Superior temporal gyrus (tissue), 1 donor: ENCODE measurements around the gene IPO9.
"Not testable (repeated sequence)": the region's sequence is repeated elsewhere in the genome, so short reads cannot be mapped to it uniquely, and the experiment has no call there.

ENCODE experiments used
- DNase-seq: peaks from one replicate; pipeline ENCODE4 v3.0.0-alpha.2; 2016; ENCODE audit errors: extremely low spot score

Gene IPO9

DNA sequence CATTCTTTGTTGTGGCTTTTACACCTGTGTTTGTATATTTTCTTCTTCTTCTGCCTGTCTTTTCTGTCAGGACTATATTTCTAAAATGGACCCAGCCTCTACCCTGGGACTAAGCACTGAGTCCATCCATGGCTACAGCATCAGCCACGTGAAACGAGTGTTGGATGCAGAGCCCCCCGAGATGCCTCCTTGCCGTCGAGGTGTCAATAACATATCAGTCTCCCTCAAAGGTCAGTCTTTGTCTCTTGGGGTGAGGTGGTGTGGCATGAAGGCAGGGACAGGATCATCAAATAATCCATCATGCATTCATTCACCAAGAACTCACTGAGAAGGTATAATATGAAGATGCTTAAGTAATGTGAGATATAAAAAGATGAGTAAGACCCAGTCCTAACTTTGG is 19.1 kb upstream of the IPO9 start:
- no peak for DNase-seq

DNA sequence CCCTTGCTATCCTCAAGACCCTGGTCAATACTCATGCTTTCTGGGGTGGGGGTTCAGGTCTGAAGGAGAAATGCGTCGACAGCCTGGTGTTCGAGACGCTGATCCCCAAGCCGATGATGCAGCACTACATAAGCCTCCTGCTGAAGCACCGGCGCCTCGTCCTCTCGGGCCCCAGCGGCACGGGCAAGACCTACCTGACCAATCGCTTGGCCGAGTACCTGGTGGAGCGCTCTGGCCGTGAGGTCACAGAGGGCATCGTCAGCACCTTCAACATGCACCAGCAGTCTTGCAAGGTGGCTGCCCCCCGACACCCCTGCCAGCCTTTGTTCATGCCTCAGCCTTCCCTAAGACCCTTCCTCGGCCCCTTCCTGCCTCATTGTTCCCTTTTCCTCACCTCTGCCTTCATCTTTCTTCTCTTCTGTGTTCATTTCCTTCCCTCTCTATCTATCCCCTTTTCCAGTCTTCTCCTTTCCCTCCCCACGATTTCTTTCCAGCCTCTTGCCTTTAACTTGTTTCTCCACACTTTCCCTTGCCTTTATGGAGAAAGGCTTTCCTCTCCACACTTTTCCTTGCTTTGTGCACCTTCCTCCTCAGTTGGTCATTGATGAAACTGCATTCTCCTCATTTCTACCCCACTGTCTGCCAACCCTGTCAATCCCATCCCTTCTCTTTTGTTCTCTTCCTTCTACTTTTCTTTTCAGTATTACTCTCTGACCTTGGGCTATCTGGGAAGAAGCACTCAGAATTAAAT is 18.3 kb upstream of the IPO9 start:
- DNase-seq = no peak

DNA sequence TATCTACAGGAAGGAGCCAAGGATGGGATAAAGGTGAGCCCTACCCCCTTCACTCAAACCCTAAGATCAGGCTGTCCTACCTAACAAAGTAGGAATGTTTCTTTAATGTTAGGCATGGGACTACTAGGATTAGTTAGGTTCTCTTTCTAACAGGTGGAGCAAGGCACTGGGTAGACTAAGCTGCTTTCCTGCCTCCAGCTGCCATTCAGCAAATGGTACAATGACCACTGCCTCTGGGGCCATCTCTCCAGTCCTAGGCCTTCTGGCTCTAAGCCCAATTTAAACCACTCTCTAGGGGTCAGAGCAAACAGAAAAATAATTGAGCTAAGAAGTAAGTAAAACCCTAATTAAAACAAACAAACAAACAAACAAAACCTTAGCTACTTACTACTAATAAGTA is 15.7 kb upstream of the IPO9 start:
- no peak for DNase-seq

- no peak for DNase-seq
Observed at GRCh38 chr1:201816309-201816854, 12.6 kb upstream of the IPO9 start.

- no peak for DNase-seq
Observed at GRCh38 chr1:201818971-201819750, 9.8 kb upstream of the IPO9 start.

DNA sequence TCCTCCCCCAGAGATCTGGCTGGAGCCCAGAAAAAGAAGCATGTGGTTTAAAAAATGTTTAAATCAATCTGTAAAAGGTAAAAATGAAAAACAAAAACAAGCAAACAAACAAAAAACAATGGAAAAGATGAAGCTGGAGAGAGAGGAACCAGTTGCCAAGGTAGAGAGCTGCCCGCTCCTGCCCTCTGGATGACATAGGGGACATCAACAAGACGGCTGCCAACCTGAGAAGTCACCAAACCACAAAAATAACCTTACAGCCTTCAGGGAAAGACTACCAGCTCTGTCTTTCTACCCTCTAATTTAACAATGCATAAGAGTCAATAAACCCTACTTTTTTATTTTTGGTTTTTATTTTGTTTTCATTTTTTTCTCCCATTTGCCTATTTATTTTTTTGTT is 8.5 kb upstream of the IPO9 start:
- no peak for DNase-seq

GRCh38 chr1:201825245-201825644 is 3.7 kb upstream of the IPO9 start:
- DNase-seq = no peak

- no peak for DNase-seq
Observed at GRCh38 chr1:201826830-201827229, 2.1 kb upstream of the IPO9 start.

- DNase-seq = no peak
Observed at GRCh38 chr1:201827321-201828216, 1.4 kb upstream of the IPO9 start.

- no peak for DNase-seq
Observed at GRCh38 chr1:201828217-201828819, 639 bp upstream of the IPO9 start.

GRCh38 chr1:201831371-201831770 is 2.4 kb downstream of the IPO9 start:
- no peak for DNase-seq

DNA sequence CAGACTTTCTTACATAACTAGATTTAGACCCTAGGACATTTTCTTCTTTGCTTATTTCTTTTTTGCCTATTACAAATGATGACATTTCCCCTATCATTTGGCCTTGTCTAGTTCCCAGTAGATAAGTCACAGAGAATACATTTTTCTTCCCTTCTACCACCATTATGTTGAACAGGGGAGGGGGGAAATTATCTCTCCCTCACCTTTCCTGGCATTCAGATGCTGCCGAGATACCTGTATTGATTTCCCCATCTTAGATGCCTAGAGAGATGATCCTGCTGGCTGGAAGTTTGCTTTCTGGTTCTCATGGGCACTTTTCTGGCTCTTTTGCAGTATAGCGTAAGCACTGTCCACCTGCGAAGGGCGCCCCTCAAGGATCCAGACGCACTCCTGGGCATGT is 5.7 kb downstream of the IPO9 start:
- DNase-seq = no peak

DNA sequence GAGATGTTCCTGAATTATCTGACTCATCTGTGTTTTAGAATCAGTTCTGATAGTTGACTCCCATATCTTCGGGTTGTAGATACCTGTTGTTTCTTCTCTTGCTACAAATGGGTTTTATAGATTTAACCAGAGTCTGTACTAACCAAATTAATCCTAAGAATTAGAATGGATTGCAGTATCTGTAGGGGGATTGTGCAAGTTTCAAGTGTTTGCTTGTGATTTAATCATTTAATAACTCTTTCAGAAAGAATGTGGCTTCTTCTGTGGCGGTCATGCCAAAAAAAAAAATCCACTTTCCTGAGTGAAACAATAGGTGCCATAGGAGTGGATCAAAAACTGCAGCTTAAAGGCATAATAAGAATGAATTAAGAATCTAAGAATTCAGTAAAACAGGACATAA is 9.4 kb downstream of the IPO9 start:
- no peak for DNase-seq

GRCh38 chr1:201839089-201839488 is 10.1 kb downstream of the IPO9 start:
- DNase-seq = not testable (repeated sequence)

GRCh38 chr1:201840055-201840454 is 11.1 kb downstream of the IPO9 start:
- DNase-seq = no peak

- DNase-seq = no peak
Observed at GRCh38 chr1:201840490-201840889, 11.5 kb downstream of the IPO9 start.

DNA sequence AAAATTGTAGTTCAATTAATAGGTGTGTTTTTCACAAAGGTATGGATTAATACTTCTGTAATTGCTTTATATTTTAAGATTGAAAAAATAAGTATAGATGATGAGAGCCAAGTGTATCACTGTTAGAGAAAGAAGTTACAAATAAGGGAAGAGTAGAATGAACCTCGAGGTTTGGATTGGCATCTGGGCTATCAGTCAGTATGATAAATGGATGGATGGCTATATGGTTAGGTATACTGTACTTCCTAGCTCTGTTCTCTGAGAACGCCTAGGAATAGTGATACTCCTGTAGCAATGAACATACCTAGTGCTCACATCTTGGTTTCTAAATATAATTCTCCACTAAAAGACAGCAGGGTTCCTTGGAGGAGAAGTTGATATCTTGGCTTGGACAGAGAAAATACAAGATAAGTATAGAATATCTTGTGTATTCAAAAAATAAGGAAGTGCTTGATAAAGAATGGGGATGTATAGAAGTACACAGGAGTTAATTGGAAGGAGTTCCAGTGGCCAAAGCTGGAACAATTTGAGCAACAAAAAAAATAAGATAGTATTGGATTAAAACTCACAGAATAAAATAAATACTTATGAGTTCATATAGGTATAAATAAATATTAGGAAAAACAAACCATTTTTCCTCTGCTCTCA is 12.4 kb downstream of the IPO9 start:
- DNase-seq = no peak

DNA sequence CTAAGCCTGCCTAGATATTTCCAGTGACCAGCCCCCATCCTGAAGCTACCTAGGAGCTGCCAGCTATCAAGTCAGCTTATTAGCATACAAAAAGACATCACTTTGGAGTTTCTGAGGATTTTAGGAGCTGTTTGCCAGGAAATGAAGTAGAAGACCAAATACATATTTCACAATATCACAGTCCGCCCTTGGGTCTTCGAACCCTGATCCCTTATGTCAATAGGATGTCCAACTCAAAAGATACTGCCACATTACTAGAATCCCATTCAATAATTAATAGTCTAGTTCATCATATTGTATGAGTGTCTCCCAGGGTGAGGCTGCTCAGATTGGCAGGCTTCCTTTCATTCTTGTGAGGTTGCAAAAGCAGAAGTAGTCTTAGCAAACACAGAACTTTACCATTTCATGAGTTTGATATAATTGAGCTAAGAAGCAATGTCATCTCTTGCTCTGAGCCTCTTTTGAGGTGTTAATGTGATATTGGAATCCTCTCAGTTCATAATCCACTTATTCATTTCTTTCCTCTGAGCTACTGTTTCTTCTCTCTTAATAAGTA is 13.6 kb downstream of the IPO9 start:
- no peak for DNase-seq

DNA sequence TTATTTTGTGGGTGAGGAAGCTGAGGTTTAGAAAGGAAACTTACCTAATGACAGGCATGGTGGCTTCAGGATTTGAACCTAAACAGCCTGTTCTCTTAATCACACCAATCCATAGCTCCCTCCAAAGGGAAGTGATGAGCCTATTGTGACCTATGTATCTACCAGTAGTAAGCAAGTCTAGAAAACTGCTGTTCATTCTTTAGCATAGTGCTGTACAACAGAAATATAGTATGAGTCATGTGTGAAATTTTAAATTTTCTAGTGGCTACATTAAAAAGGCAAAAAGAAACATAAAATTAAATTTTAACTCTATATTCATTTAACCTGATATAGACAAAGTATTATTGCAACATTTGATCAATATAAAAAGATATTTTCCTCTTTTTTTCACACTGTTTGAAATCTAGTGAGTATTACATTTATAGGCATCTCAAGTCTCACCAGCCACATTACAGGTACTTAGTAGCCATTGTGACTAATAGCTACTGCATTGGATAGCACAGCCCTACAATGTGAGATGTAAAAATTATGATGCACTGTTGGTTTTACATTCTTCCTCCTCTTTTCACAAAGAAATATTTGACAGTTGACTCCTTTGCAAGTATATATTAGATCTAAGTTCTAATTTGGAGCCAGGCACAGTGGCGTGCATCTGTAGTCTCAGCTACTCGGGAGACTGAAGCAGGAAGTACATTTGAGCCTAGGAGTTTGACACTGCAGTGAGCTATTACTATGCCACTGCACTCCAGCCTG is 16.6 kb downstream of the IPO9 start:
- no peak for DNase-seq

GRCh38 chr1:201847150-201847549 is 18.2 kb downstream of the IPO9 start:
- DNase-seq = peak; percentile 32
